Neuronal stem cell (in vitro differentiated cells): Measurements from ENCODE around the gene ACKR3.

Source experiments
- DNase-seq: peaks from one replicate; pipeline ENCODE4 v3.0.0-alpha.2; 2013; ENCODE audit warnings: low spot score
- H2AFZ ChIP-seq: one replicate; pipeline ENCODE4 v1.6.1; 2013; ENCODE audit warnings: mild to moderate bottlenecking, low read length, inconsistent platforms
- H2AK5ac ChIP-seq: 2 replicates; pipeline ENCODE4 v1.6.1; 2013; ENCODE audit warnings: low read depth, mild to moderate bottlenecking, inconsistent platforms, low read length, moderate library complexity, mixed read lengths
- H2BK120ac ChIP-seq: 2 replicates; pipeline ENCODE4 v1.6.1; 2013; ENCODE audit warnings: low read depth, mild to moderate bottlenecking, inconsistent platforms, low read length, moderate library complexity, mixed read lengths
- H2BK12ac ChIP-seq: one replicate; pipeline ENCODE4 v1.6.1; 2013; ENCODE audit warnings: low read length, inconsistent platforms
- H2BK15ac ChIP-seq: 2 replicates; pipeline ENCODE4 v1.6.1; 2013; ENCODE audit warnings: mild to moderate bottlenecking, low read length, inconsistent platforms, mixed read lengths
- H2BK5ac ChIP-seq: one replicate; pipeline ENCODE4 v1.6.1; 2013; ENCODE audit warnings: inconsistent platforms, mild to moderate bottlenecking, low read length, moderate library complexity
- H3K14ac ChIP-seq: one replicate; pipeline ENCODE4 v1.6.1; 2013; ENCODE audit warnings: low read length, inconsistent platforms
- H3K18ac ChIP-seq: 2 replicates; pipeline ENCODE4 v1.6.1; 2013; ENCODE audit warnings: low read length, inconsistent platforms
- H3K23ac ChIP-seq: 2 replicates; pipeline ENCODE4 v1.6.1; 2013; ENCODE audit warnings: low read depth, mild to moderate bottlenecking, mixed read lengths, low read length, inconsistent platforms; ENCODE audit not compliant: poor library complexity
- H3K27ac ChIP-seq: replicated peaks from 3 replicates; pipeline ENCODE4 v1.5.1; 2013; ENCODE audit warnings: low read length, inconsistent platforms
- H3K27me3 ChIP-seq, 3 experiments: 2 replicates each; pipeline ENCODE4 v1.6.1; 2013; ENCODE audit warnings: low read length in 3 of 3, mild to moderate bottlenecking in 2 of 3, inconsistent platforms in 1 of 3, low read depth in 1 of 3, mixed read lengths in 1 of 3, moderate library complexity in 1 of 3; ENCODE audit not compliant: control insufficient read depth in 3 of 3, insufficient read depth in 3 of 3
- H3K36me3 ChIP-seq, 2 donors: replicated peaks in 1 of 2; 2 replicates each; pipeline ENCODE4 v1.6.1; 2013; ENCODE audit warnings: low read length in 2 of 2; ENCODE audit not compliant: control insufficient read depth in 2 of 2, insufficient read depth in 2 of 2
- H3K4ac ChIP-seq: 2 replicates; pipeline ENCODE4 v1.6.1; 2013; ENCODE audit warnings: inconsistent platforms, mild to moderate bottlenecking, low read length, moderate library complexity
- H3K4me1 ChIP-seq, 2 donors: 1 replicate in 1 of 2; 2 replicates in 1 of 2; pipeline ENCODE4 v1.6.1; 2013; ENCODE audit warnings: low read length in 2 of 2, low read depth in 1 of 2; ENCODE audit not compliant: control insufficient read depth in 2 of 2, insufficient read depth in 1 of 2
- H3K4me2 ChIP-seq: one replicate; pipeline ENCODE4 v1.6.1; 2013; ENCODE audit warnings: mild to moderate bottlenecking, low read length, inconsistent platforms; ENCODE audit not compliant: insufficient read depth, poor library complexity, severe bottlenecking
- H3K4me3 ChIP-seq, 2 donors: 2 replicates each; pipeline ENCODE4 v1.5.1; 2013; ENCODE audit warnings: low read length in 2 of 2, mild to moderate bottlenecking in 2 of 2, inconsistent platforms in 1 of 2, moderate library complexity in 1 of 2
- H3K79me1 ChIP-seq: one replicate; pipeline ENCODE4 v1.6.1; 2013; ENCODE audit warnings: low read depth, mild to moderate bottlenecking, inconsistent platforms, low read length, moderate library complexity
- H3K9ac ChIP-seq: one replicate; pipeline ENCODE4 v1.6.1; 2013; ENCODE audit warnings: mild to moderate bottlenecking, low read depth, low read length, inconsistent platforms; ENCODE audit not compliant: poor library complexity
- H3K9me3 ChIP-seq, 2 donors: replicated peaks in 1 of 2; 2 replicates each; pipeline versions ENCODE3 to v1.6.1; 2013; ENCODE audit warnings: low read length in 2 of 2, mild to moderate bottlenecking in 2 of 2, inconsistent platforms in 1 of 2, low read depth in 1 of 2, mixed read lengths in 1 of 2, moderate library complexity in 1 of 2; ENCODE audit not compliant: control insufficient read depth in 2 of 2, insufficient read depth in 1 of 2
- H4K8ac ChIP-seq: one replicate; pipeline ENCODE4 v1.6.1; 2013; ENCODE audit warnings: low read depth, mild to moderate bottlenecking, inconsistent platforms, low read length, moderate library complexity
- H4K91ac ChIP-seq: one replicate; pipeline ENCODE4 v1.6.1; 2013; ENCODE audit warnings: low read length, low read depth, mild to moderate bottlenecking, inconsistent platforms; ENCODE audit not compliant: poor library complexity
- WGBS, 2 donors: extraction: QIAGEN DNeasy Blood & Tissue Kit; methylation state at CpG; one replicate each; pipeline ENCODE4 v1.1.7; 2013; ENCODE audit warnings: missing lambda C conversion rate in 2 of 2, mixed read lengths in 1 of 2; ENCODE audit not compliant: insufficient read length in 2 of 2, insufficient replicate concordance in 1 of 2; ENCODE audit errors: extremely low coverage in 2 of 2; 5-methylcytosine and 5-hydroxymethylcytosine counted together

The ACKR3 gene

DNA sequence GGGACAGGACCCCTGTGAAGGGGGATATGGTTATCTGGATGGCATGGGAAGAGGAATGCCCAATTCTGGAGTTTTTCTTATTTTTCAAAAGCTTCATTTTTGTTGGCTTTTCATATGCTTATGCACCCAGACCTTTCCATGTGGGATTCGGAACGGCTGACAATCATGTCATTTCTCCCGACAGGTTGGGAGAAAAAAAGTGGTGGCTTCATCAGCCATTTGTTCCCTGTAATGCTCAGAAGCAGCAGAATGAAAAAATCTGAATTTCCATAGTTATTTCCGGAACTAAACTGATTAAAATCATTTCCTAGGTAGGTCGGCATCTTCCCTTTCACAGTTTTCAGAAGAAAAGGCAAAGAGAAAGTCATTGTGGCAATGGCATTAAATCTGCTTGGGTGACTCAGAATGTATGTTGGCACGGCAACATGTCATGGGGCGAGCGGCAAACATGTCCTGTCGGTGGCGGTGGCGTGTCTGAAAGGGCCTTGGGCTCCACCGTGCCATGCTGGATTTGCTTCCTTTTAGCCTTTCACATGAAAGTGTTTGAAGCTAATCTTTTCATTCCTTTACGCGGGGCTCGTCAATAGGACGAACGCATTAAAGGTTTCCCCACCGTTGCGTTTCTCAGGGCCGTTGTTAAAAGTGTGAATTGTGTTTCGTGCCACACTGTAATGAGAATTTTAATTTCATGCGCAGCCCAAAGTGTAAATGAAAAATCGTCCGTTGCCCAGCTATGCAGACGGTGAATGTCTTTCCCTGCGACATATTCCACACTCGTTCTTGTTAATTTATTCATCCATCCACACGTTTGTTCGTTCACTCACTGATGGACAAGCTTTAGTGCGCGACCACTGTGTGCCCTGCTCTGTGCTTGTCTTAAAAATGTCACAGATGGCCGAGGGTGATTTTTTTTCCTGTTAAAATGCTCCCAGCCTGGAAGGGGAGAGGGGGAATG, 18.5 kb downstream of the ACKR3 start:
- no peak overlapping the region for H4K8ac ChIP-seq
- no peak overlapping the region for H2AFZ ChIP-seq
- peak overlapping the region; percentile 11 for H3K27ac ChIP-seq
- peak overlapping the region; percentile 23 for H2BK12ac ChIP-seq
- H3K27me3 ChIP-seq, result no peaks in the 10 kb centered on the region
- peaks cover 0 to 20% of the 10 kb centered on the region in 2 donors for H3K9me3 ChIP-seq
- H4K91ac ChIP-seq, result no peak overlapping the region
- no peak overlapping the region for H3K14ac ChIP-seq
- no peak overlapping the region for H3K18ac ChIP-seq
- no peak overlapping the region for H3K4ac ChIP-seq
- H3K4me1 ChIP-seq, result peaks cover 5 to 9% of the 10 kb centered on the region in 2 donors
- no peak overlapping the region for H3K23ac ChIP-seq
- H2BK5ac ChIP-seq, result no peak overlapping the region
- WGBS, 2 donors, result no CpG with 5 or more reads among the region's 32 CpGs
- H3K9ac ChIP-seq, result no peak overlapping the region
- H3K79me1 ChIP-seq, result no peaks in the 10 kb centered on the region
- H2BK15ac ChIP-seq, result no peak overlapping the region
- no peak overlapping the region for H2AK5ac ChIP-seq
- H2BK120ac ChIP-seq, result no peak overlapping the region
- no peak overlapping the region for H3K4me2 ChIP-seq
- DNase-seq, result no peak
- H3K36me3 ChIP-seq, result peaks cover 0 to 3% of the 10 kb centered on the region in 2 donors
- no peak overlapping the region for H3K4me3 ChIP-seq

DNA sequence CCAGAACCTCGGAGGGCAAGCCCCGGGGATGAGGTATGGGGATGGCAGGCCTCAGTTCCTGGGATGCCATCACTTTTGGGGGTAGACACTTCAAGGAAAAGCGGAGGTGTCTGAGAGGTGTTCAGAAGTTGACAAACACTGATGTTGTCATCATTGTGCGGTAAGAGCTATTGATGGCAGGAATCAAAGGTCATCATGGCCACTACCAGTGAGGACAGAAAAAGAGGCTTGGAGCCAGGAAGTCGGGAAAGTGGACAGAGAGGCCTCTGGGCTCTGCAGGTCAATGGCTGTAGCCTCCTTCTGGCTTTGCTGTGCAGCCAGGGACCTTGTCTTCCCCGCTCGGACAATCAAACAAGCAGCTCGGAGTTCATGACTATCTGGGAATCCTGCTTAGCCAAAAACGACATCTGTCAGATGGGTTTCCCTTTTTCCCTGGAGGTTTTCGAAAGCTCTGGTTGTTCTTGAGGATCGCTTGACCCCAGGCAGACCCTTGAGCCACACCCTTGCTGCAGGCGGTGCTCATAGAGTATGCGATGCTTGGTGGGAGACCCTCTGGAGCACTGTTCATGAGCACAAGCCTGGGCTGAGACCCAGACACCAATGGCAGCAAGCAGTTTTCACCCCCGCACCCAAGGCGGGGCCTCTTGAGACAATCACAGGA, 19.4 kb downstream of the ACKR3 start:
- no peak overlapping the region for H3K4me3 ChIP-seq
- H2BK120ac ChIP-seq, result no peak overlapping the region
- WGBS, 2 donors, result no CpG with 5 or more reads among the region's 15 CpGs
- no peak overlapping the region for H3K4ac ChIP-seq
- H2AFZ ChIP-seq, result no peak overlapping the region
- H3K14ac ChIP-seq, result no peak overlapping the region
- H3K18ac ChIP-seq, result no peak overlapping the region
- H4K91ac ChIP-seq, result no peak overlapping the region
- peaks cover 5 to 9% of the 10 kb centered on the region in 2 donors for H3K4me1 ChIP-seq
- H3K23ac ChIP-seq, result no peak overlapping the region
- no peak overlapping the region for H3K4me2 ChIP-seq
- peaks cover 4 to 20% of the 10 kb centered on the region in 2 donors for H3K9me3 ChIP-seq
- no peak overlapping the region for H2BK12ac ChIP-seq
- no peaks in the 10 kb centered on the region for H3K36me3 ChIP-seq
- peaks cover 0 to 2% (median 0%) of the 10 kb centered on the region in 3 experiments for H3K27me3 ChIP-seq
- H3K79me1 ChIP-seq, result no peaks in the 10 kb centered on the region
- peak overlapping the region; percentile 2 for H2BK5ac ChIP-seq
- H4K8ac ChIP-seq, result no peak overlapping the region
- no peak overlapping the region for H3K9ac ChIP-seq
- H2AK5ac ChIP-seq, result peak overlapping the region; percentile 77
- H2BK15ac ChIP-seq, result no peak overlapping the region
- DNase-seq, result no peak
- H3K27ac ChIP-seq, result no peak overlapping the region

DNA sequence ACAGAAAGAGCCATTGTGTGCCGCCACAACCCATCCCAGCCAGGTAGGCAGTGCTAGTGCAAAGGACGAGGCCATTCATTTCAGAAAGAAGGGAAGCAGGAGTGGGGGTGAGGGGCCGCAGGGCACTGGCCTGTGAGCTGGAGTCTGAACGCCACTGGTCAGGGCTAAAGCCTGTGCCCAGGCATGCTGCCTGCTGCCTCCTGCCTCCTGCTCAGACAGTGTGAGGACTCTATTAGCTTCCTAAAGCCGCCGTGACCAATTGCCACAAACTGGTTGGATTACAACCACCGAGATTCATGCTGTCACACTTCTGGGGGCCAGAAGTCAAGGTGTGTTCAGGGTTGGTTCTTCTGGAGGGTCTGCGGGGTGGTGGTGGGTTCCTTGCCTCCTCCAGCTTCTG, 21.2 kb downstream of the ACKR3 start:
- Histone ChIP-seq H3K23ac (no peak overlapping the region), H2BK120ac (no peak overlapping the region), H3K4me3 (no peak overlapping the region), H4K8ac (no peak overlapping the region), H3K4ac (no peak overlapping the region), H3K27me3 (peaks cover 0 to 2% (median 0%) of the 10 kb centered on the region in 3 experiments), H3K14ac (no peak overlapping the region), H2BK12ac (no peak overlapping the region), H3K36me3 (no peaks in the 10 kb centered on the region), H3K4me1 (peaks cover 5 to 9% of the 10 kb centered on the region in 2 donors), H2AFZ (no peak overlapping the region), H3K4me2 (no peak overlapping the region), H3K27ac (no peak overlapping the region), H2BK5ac (no peak overlapping the region), H4K91ac (no peak overlapping the region), H3K79me1 (no peaks in the 10 kb centered on the region), H2AK5ac (no peak overlapping the region), H3K9ac (no peak overlapping the region), H2BK15ac (peak overlapping the region; percentile 50), H3K9me3 (peaks cover 7 to 15% of the 10 kb centered on the region in 2 donors), H3K18ac (peak overlapping the region; percentile 54)
- no CpG with 5 or more reads among the region's 8 CpGs for WGBS, 2 donors
- DNase-seq, result no peak

DNA sequence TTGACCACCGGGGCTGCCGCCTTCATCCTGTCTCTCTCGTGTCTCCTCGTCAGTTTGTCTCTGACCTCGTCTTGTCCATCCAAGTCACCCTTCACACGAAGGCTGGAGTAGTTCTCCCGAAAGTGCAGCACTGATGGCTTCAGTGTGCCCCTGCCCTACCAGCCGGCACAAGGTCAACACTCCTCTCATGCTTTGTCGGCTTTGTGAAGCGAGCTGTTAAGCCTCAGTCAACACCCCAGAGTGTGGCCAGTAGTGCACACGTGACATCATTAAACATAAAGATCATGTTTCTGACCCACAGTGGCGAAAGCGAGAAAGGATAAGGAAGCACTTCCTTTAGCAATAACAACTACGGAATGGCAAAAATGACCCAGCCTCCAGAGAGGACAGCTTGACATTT, 23.2 kb downstream of the ACKR3 start:
- Histone ChIP-seq H3K36me3 (no peaks in the 10 kb centered on the region), H3K23ac (no peak overlapping the region), H2BK12ac (no peak overlapping the region), H2AK5ac (no peak overlapping the region), H3K27me3 (peaks cover 0 to 2% (median 0%) of the 10 kb centered on the region in 3 experiments), H2BK120ac (no peak overlapping the region), H3K14ac (no peak overlapping the region), H3K4me2 (no peak overlapping the region), H4K8ac (no peak overlapping the region), H3K9me3 (peaks cover 7 to 10% of the 10 kb centered on the region in 2 donors), H3K9ac (no peak overlapping the region), H2AFZ (no peak overlapping the region), H2BK15ac (no peak overlapping the region), H3K27ac (no peak overlapping the region), H3K4ac (no peak overlapping the region), H2BK5ac (no peak overlapping the region), H3K18ac (peak overlapping the region; percentile 15), H4K91ac (no peak overlapping the region), H3K79me1 (no peaks in the 10 kb centered on the region), H3K4me3 (no peak overlapping the region), H3K4me1 (peaks cover 3 to 6% of the 10 kb centered on the region in 2 donors)
- WGBS, 2 donors, result no CpG with 5 or more reads among the region's 14 CpGs
- DNase-seq, result no peak
